Central memory CD8-positive, alpha-beta T cell (primary cell): ENCODE results near the gene CASKIN2.
"Not testable (repeated sequence)": the region's sequence is repeated elsewhere in the genome, so short reads cannot be mapped to it uniquely, and the experiment has no call there.

ENCODE experiments used
- ATAC-seq: fragments of 150-1000 bp; cut with Tn5 transposase; replicated peaks from 2 replicates; pipeline ENCODE4 v1.10.0; 2022; ENCODE audit warnings: mild to moderate bottlenecking, moderate FRiP score, moderate number of reproducible peaks; ENCODE audit not compliant: poor library complexity, severe bottlenecking; ENCODE audit errors: extremely low read depth
- DNase-seq, 2 donors: peaks; one replicate each; pipeline ENCODE4 v3.0.0; 2021; ENCODE audit warnings: low spot score in 2 of 2
- H3K27ac Mint-ChIP-seq: one replicate; pipeline ENCODE4 v1.8.0; 2022; ENCODE audit warnings: low read depth, mild to moderate bottlenecking, moderate library complexity, mixed read lengths
- H3K27me3 Mint-ChIP-seq: one replicate; pipeline ENCODE4 v1.8.0; 2022; ENCODE audit warnings: mixed read lengths
- H3K36me3 Mint-ChIP-seq: one replicate; pipeline ENCODE4 v1.8.0; 2022; ENCODE audit warnings: mild to moderate bottlenecking, moderate library complexity, mixed read lengths; ENCODE audit not compliant: insufficient read depth
- H3K4me1 Mint-ChIP-seq: one replicate; pipeline ENCODE4 v1.8.0; 2022; ENCODE audit warnings: mixed read lengths
- H3K4me3 Mint-ChIP-seq: one replicate; pipeline ENCODE4 v1.8.0; 2022; ENCODE audit warnings: mild to moderate bottlenecking, moderate library complexity, mixed read lengths
- H3K9me3 Mint-ChIP-seq: one replicate; pipeline ENCODE4 v1.8.0; 2022; ENCODE audit warnings: mixed read lengths

The CASKIN2 gene

DNA sequence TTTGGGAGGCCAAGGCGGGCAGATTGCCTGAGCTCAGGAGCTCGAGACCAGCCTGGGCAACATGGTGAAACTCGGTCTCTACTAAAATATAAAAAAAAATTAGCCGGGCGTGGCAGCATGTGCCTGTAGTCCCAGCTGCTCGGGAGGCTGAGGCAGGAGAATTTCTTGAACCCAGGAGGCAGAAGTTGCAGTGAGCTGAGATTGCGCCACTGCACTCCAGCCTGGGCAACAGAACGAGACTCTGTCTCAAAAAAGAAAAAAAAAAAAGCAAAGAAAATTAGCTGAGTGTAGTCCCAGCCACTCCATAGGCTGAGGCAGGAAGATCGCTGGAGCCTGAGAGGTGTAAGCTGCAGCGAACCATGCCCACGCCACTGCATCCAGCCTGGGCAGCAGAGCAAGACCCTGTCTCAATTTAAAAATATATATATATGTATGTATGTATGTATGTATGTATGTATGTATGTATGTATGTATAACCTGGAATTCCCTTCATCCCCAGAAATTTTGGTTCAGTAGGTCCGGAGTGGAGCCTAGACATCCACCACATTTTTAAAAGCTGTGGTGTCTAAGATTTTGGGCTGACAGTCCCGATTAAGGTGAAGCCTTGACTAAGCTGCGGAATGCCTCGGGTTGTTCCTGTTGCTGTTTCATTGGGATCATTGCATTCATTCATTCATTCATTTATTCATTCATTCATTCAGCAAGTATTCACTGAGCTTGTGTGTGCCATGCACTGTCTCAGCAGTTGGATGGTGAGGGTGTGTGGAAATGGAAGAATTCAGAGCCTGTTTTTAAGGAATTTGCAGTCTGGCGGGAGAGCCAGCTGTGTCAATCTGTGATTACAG, 33.0 kb downstream of the CASKIN2 start:
- Mint-ChIP-seq H3K4me3 (no peak overlapping the region), H3K27me3 (no peaks in the 10 kb centered on the region), H3K9me3 (no peaks in the 10 kb centered on the region), H3K36me3 (peaks cover 5% of the 10 kb centered on the region), H3K27ac (peak overlapping the region; percentile 54), H3K4me1 (peaks cover 27% of the 10 kb centered on the region)
- DNase-seq (no peak), ATAC-seq (no peak)

DNA sequence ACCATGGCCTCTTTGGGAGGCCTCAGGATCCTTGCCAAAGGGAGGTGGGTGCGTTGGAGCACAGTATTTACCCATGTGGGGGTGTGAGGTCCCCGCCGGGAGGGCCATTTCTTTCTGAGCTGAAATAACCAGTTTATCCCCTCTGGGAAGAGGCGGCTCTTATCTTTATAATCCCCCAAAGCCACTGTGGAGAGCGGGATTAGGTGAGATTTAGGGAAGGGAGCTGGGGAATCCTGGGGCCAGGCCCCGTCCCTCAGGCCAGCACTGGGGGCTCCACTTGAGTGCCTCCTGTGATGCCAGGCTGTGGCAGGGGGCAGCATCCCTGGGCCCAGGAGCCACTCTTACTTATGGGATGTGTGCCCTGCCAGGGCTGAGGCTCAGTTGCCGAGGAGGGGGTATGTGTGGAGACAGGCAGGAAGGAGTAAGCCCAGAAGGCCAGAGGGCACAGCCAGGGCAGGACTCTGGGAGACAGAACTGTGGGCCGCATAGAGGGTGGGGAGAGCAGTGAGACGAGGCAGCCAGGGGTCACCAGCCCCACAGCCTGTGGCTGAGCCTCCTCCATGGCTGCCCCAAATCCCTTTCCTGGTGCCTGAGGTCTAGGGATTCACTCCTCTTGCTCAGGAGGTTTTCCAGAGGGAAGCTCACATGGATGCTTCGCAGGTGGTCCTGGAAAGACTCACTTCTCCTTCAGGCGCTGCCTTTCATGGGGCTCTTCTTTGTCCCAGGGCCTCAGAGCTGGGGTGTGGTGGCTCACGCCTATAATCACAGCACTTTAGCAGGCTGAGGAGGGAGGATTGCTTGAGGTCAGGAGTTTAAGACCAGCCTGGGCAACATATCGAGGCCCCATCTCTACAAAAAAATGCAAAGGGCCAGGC, 33.9 kb downstream of the CASKIN2 start:
- Mint-ChIP-seq H3K27me3 (no peaks in the 10 kb centered on the region), H3K4me1 (peaks cover 24% of the 10 kb centered on the region), H3K27ac (peak overlapping the region; percentile 89), H3K36me3 (peaks cover 5% of the 10 kb centered on the region), H3K4me3 (no peak overlapping the region), H3K9me3 (no peaks in the 10 kb centered on the region)
- no peak for ATAC-seq
- no peak for DNase-seq

DNA sequence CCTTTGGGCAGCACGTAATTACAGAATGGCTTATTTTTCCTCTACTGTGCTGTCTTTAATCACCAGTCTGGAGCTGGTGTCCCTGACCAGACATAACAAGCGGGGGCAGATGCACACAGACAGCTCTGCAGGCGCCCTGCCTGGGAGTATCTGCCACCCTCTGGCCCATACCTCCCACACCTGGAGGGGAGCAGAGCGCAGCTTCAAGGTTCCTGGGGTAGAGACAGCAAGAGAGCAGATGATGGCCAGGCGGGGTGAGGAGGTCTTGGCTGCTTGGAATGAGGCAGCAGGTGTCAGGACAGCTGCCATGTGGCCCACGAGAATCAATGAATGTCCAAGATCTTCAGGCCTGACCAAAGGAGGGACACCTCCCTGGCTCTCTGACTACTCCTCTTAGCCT, 35.1 kb downstream of the CASKIN2 start:
- no peaks in the 10 kb centered on the region for H3K9me3 Mint-ChIP-seq
- H3K36me3 Mint-ChIP-seq = peaks cover 5% of the 10 kb centered on the region
- H3K4me3 Mint-ChIP-seq = no peak overlapping the region
- DNase-seq (no peak), ATAC-seq (no peak)
- H3K27ac Mint-ChIP-seq = peak overlapping the region; percentile 89
- no peaks in the 10 kb centered on the region for H3K27me3 Mint-ChIP-seq
- peaks cover 21% of the 10 kb centered on the region for H3K4me1 Mint-ChIP-seq

DNA sequence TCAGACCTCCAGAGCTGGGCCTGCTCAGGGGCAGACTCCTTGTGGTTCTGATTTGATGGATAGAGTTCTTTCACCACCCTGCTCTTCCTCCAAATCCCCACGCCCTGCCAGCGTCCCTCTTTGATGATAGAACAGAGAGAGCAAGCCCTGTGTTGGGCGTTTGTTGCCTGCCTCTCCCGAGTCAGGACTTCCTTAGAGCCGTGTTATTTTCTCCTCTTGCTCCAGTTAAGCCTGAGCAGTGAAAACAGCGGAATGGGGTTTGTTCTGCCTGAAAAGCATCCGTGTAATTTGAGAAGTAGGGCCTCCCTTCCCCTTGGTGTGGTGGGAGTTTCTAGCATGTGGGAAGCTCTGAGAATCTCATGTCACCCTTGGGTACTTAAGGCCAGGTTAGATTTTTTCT, 36.8 kb downstream of the CASKIN2 start:
- Mint-ChIP-seq H3K9me3 (no peaks in the 10 kb centered on the region), H3K4me1 (peaks cover 21% of the 10 kb centered on the region), H3K36me3 (peaks cover 5% of the 10 kb centered on the region), H3K4me3 (no peak overlapping the region), H3K27me3 (no peaks in the 10 kb centered on the region), H3K27ac (no peak overlapping the region)
- ATAC-seq (no peak), DNase-seq (no peak)

DNA sequence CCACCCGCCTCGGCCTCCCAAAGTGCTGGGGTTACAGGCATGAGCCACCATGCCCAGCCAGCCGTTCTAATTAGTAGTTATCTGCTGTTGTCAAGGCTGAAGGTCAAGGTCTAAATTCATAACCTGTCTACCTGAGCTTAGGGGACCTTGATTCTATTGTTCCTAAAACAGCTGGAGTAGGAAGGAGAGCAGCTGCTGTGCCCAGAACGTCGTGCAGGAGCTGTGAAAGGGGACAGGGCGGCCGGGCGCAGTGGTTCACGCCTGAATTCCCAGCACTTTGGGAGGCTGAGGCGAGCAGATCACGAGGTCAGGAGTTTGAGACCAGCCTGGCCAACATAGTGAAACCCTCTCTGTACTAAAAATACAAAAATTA, 37.9 kb downstream of the CASKIN2 start:
- not testable (repeated sequence) for H3K4me3 Mint-ChIP-seq, H3K36me3 Mint-ChIP-seq, H3K27me3 Mint-ChIP-seq, H3K27ac Mint-ChIP-seq, H3K9me3 Mint-ChIP-seq, DNase-seq, ATAC-seq
- peaks cover 20% of the 10 kb centered on the region for H3K4me1 Mint-ChIP-seq

DNA sequence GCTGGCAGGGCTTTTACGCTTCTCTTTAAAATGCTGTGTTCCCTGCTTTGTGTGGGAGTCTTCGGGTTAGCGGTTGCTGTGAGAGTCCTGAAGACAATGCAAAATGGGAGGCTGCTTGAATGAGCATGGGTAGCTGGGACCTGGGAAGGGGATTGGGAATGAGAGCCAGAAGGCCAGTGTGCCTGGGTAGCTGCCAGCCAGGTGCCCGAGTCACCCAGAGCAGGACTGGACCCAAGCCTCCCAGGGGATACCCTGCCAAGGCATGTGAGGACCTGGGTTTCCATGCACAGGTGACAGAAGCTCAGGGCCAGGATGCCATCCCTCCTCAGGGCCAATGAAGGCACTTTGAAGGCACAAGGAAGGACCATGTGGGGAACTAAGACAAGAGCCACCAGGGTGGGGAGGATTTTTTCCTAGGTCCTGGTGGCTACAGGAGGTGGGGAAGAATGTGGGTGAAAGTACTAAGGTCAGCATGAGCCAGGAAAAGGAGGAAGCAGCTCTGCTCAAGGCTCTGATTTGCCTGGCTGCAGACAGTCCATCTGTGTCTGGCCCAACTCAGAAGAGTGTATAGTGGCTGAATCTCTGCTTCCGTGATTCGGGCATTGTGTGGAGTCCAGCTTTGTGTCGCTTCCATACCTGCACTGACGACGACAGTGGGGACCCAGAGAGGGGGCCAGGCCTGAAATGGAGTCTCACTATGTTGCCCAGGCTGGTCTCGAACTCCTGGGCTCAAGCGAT, 38.4 kb downstream of the CASKIN2 start:
- Mint-ChIP-seq H3K27me3 (no peaks in the 10 kb centered on the region), H3K9me3 (no peaks in the 10 kb centered on the region), H3K4me1 (peaks cover 22% of the 10 kb centered on the region), H3K27ac (peak overlapping the region; percentile 2), H3K4me3 (no peak overlapping the region), H3K36me3 (peaks cover 8% of the 10 kb centered on the region)
- DNase-seq (no peak), ATAC-seq (no peak)

DNA sequence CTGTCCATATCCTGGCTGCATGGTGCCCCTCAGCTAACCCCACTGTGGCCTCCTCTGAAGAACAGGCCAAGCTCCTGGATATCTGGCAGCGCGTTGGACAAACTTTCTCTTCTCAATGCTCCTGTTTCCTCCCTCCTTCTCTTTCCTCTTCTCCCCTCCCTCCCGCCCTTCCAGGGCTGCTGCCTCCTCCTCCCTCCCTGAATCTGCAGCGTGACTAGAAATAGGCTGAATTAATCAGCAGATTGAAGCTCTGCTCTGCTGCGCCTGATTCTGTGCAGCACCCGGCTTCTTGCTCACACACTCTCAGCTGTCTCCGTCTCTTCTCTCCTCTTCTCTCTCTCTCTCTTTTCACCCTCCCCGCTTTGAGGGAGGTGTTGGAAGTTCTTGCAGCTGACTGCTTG, 39.1 kb downstream of the CASKIN2 start:
- H3K9me3 Mint-ChIP-seq = no peaks in the 10 kb centered on the region
- no peak for DNase-seq
- no peak for ATAC-seq
- no peak overlapping the region for H3K4me3 Mint-ChIP-seq
- H3K27me3 Mint-ChIP-seq = no peaks in the 10 kb centered on the region
- peaks cover 22% of the 10 kb centered on the region for H3K4me1 Mint-ChIP-seq
- peaks cover 8% of the 10 kb centered on the region for H3K36me3 Mint-ChIP-seq
- H3K27ac Mint-ChIP-seq = peak overlapping the region; percentile 2

DNA sequence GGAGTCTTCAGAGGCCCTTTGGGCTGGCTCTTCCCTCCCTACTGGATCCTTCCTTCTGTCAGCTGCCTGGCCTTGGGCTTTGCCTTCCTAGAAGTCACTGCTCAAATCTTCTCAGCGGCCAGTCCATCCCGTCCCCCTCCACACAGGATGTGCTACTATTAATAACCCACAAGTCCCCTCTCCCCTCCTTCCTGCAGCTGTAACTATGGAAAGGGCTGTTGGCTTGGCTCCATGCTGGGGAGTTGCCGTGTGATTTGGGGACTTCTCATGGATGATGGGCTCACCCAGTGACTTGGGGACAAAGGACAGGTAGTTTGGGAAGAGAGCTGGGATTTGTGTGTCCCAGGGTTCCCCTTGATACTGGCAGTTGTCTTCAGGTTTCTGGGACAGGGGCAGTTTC, 39.5 kb downstream of the CASKIN2 start:
- peaks cover 11% of the 10 kb centered on the region for H3K36me3 Mint-ChIP-seq
- H3K4me1 Mint-ChIP-seq = peaks cover 18% of the 10 kb centered on the region
- ATAC-seq (no peak), DNase-seq (no peak)
- peak overlapping the region; percentile 2 for H3K27ac Mint-ChIP-seq
- no peaks in the 10 kb centered on the region for H3K27me3 Mint-ChIP-seq
- H3K9me3 Mint-ChIP-seq = no peaks in the 10 kb centered on the region
- no peak overlapping the region for H3K4me3 Mint-ChIP-seq

DNA sequence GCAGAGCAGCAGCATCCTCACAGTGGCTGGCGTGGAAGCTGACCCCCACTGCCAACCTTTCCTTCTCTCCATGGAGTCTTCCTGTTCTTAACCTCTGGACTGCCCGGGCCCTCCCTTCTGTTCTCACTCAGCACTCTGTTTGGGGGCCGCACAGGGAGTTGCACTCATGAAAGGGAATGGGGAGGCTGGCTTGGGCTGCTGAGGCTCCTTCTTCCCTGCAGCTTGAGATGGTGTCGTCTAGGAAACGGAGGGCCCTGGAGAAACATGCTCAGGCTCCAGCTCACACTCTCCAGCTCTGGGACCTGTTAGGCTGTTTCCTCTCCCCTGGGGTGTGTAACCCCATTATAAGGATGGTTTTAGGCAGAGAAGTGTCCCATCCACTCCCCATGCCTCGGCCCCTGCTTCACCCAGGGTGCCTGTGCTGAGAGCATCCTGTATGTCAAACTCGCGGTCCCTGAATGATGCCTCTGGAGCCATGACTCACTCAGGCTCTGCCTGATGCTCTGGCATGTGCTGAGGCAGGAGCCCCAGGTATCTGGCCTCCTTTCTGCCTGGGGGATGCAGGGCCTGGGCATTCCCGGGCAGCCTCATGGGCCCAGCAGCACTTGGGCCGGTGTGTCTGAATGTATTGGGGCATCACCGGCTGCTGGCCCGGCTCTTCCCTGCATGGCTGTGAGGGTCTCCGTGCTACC, 40.0 kb downstream of the CASKIN2 start:
- DNase-seq = no peak
- peaks cover 14% of the 10 kb centered on the region for H3K4me1 Mint-ChIP-seq
- no peak for ATAC-seq

DNA sequence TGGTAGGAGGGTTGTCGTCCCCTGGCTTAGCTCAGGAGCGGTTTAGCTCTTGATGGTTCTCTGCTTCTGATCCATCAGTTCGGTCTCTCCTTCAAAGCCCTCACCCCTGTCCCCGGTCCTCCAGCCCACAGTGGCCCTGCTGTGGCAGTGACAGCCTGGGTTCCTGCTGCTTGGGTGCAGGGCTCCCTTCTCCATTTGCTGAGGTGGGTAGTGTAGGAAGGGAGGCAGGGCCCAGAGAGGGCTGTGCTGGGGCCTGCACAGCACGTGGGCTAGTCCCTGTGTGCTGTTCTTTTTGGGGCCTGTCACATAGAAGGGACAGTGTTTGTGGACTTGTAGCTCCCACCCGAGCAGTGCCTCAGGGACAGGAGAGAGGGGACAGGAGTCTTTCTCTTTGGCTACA, 40.6 kb downstream of the CASKIN2 start:
- H3K36me3 Mint-ChIP-seq = peaks cover 9% of the 10 kb centered on the region
- no peak for DNase-seq

More for the DNA sequence above, 40.0 kb downstream of the CASKIN2 start:
- Mint-ChIP-seq H3K27ac (no peak overlapping the region), H3K27me3 (no peaks in the 10 kb centered on the region), H3K9me3 (no peaks in the 10 kb centered on the region), H3K4me3 (no peak overlapping the region), H3K36me3 (peaks cover 9% of the 10 kb centered on the region)

DNA sequence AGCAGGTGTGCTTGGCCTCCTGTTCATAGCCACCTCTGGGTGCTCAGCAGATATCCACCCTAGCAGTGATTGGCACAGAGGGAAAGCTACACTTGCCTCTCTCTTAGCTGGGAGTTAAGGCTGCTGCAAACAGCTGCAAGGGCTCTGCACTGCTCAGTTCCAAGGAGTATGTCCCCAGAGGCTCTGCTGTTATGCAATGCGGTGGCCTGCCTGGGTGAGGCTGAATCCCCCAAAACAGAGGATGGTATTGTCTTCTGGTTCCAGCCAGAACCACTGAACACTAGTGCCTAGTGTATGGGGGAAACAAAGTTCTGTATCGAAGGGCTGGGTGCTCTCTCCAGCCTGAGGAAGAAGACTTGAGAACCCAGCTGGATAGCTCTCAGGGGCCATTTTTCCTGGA, 42.1 kb downstream of the CASKIN2 start:
- Mint-ChIP-seq H3K4me1 (peaks cover 14% of the 10 kb centered on the region), H3K36me3 (peaks cover 9% of the 10 kb centered on the region), H3K9me3 (no peaks in the 10 kb centered on the region), H3K27me3 (no peaks in the 10 kb centered on the region), H3K27ac (no peak overlapping the region), H3K4me3 (no peak overlapping the region)
- ATAC-seq (no peak), DNase-seq (no peak)

More for the DNA sequence above, 40.6 kb downstream of the CASKIN2 start:
- H3K27me3 Mint-ChIP-seq = no peaks in the 10 kb centered on the region
- no peak overlapping the region for H3K27ac Mint-ChIP-seq
- no peaks in the 10 kb centered on the region for H3K9me3 Mint-ChIP-seq
- H3K4me1 Mint-ChIP-seq = peaks cover 14% of the 10 kb centered on the region
- H3K4me3 Mint-ChIP-seq = no peak overlapping the region
- ATAC-seq = no peak

DNA sequence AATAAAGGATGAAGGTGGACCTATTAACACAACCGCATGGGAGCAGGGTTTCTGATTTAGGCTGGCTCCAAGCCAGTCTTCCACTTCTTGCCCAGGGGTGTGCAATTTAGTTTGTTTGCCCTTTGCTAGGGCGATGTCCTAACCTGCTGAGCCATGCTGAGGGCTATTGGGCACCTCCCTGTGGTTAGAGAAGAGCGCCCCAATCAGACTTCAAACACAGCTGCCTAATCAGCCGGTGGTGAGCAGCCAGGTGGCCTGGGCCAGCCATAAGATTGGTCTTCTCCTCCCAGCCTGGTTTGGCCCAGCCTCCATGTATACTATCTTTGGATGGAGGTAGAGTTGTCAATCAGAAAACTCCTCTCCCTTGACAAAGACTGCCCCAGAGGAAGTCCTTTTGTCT, 43.2 kb downstream of the CASKIN2 start:
- Mint-ChIP-seq H3K27ac (no peak overlapping the region), H3K9me3 (no peaks in the 10 kb centered on the region), H3K27me3 (no peaks in the 10 kb centered on the region), H3K36me3 (peaks cover 6% of the 10 kb centered on the region), H3K4me1 (peaks cover 20% of the 10 kb centered on the region), H3K4me3 (no peak overlapping the region)
- ATAC-seq (no peak), DNase-seq (no peak)
